CD4-positive, alpha-beta T cell (primary cell): Measurements from ENCODE around the gene AXIN1. TPM values are rescaled to one million over a fixed set of nuclear protein-coding genes. Genes with fewer than 3 reads are reported as not detected.

ENCODE experiments used
- ATAC-seq: fragments of 200-7000 bp; cut with Tn5 transposase; one replicate; pipeline ENCODE4 v1.10.0; 2022; ENCODE audit warnings: mild to moderate bottlenecking; ENCODE audit not compliant: poor library complexity
- CTCF ChIA-PET: fragments of 350-600 bp; sonication (Branson Sonifier 250); formaldehyde crosslinking; loops from one replicate; lab custom pipeline; 2021; ENCODE audit warnings: antibody characterized with exemption, inconsistent platforms; lab: Charles Lee
- POLR2A ChIA-PET: fragments of 350-600 bp; sonication (Branson Sonifier 250); formaldehyde crosslinking; loops from one replicate; lab custom pipeline; 2021; ENCODE audit warnings: antibody characterized with exemption, inconsistent platforms; lab: Charles Lee
- DNase-seq, 14 experiments: peaks; one replicate each; pipeline ENCODE4 v3.0.0-alpha.2; 2013 to 2020; ENCODE audit warnings: mixed read lengths in 2 of 14
- H3K27ac ChIP-seq, 2 donors: one replicate each; pipeline versions ENCODE4 v1.5.1 to v1.7.0; 2013; ENCODE audit warnings: low read length in 2 of 2, low read depth in 1 of 2, mild to moderate bottlenecking in 1 of 2
- H3K27me3 ChIP-seq, 2 experiments: 1 replicate in 1 of 2; 2 replicates in 1 of 2; pipeline versions ENCODE4 v1.6.1 to v1.7.0; 2013; ENCODE audit warnings: low read length in 2 of 2, control low read depth in 1 of 2, mild to moderate bottlenecking in 1 of 2, moderate library complexity in 1 of 2; ENCODE audit not compliant: insufficient read depth in 2 of 2, control insufficient read depth in 1 of 2
- H3K36me3 ChIP-seq: one replicate; pipeline ENCODE4 v1.6.1; 2013; ENCODE audit warnings: low read length, control low read depth; ENCODE audit not compliant: insufficient read depth
- H3K4me1 ChIP-seq: one replicate; pipeline ENCODE4 v1.6.1; 2013; ENCODE audit warnings: low read length, control low read depth; ENCODE audit not compliant: insufficient read depth
- H3K4me3 ChIP-seq: one replicate; pipeline ENCODE4 v1.5.1; 2013; ENCODE audit warnings: mild to moderate bottlenecking, low read length, moderate library complexity
- H3K9me3 ChIP-seq, 2 experiments: 1 replicate in 1 of 2; 2 replicates in 1 of 2; pipeline versions ENCODE4 v1.6.1 to v1.7.0; 2013; ENCODE audit warnings: low read length in 2 of 2, mild to moderate bottlenecking in 2 of 2, control low read depth in 1 of 2, moderate library complexity in 1 of 2; ENCODE audit not compliant: control insufficient read depth in 1 of 2, insufficient read depth in 1 of 2
- H3K27ac Mint-ChIP-seq: one replicate; pipeline ENCODE4 v1.8.0; 2020; ENCODE audit warnings: mixed read lengths
- H3K27me3 Mint-ChIP-seq: one replicate; pipeline ENCODE4 v1.8.0; 2021; ENCODE audit warnings: mixed read lengths
- H3K36me3 Mint-ChIP-seq: one replicate; pipeline ENCODE4 v1.8.0; 2021; ENCODE audit warnings: low read depth, mixed read lengths
- H3K4me1 Mint-ChIP-seq: one replicate; pipeline ENCODE4 v1.8.0; 2021; ENCODE audit warnings: low read depth, mixed read lengths
- H3K4me3 Mint-ChIP-seq: one replicate; pipeline ENCODE4 v1.8.0; 2020; ENCODE audit warnings: mild to moderate bottlenecking, mixed read lengths
- H3K9me3 Mint-ChIP-seq: one replicate; pipeline ENCODE4 v1.8.0; 2020; ENCODE audit warnings: mixed read lengths
- intact Hi-C, 2 experiments: fragments of 100-400 bp; cut with DNase I in 1 of 2; cut with micrococcal nuclease in 1 of 2; formaldehyde crosslinking; loops; one replicate each; pipeline versions ENCODE4 v1.15.1 to v1.9.0; 2023 to 2025; cut with DNase I, micrococcal nuclease
- total RNA-seq, 174 experiments: library from RNA in 2 of 174; stranded (reverse) in 2 of 174; gene quantifications; one replicate each; pipeline ENCODE4 v1.2.3 and lab custom pipeline; 2021 to 2026
- TF ChIP-seq, protein P1 (sequence below): fragments of 200-600 bp; IDR thresholded peaks from one replicate; pipeline ENCODE4 v1.8.0; 2022; ENCODE audit warnings: antibody characterized with exemption, mild to moderate bottlenecking

Gene AXIN1
- total RNA-seq, 2 experiments from 2014 or later: 24.7 to 26.3 TPM

DNA sequence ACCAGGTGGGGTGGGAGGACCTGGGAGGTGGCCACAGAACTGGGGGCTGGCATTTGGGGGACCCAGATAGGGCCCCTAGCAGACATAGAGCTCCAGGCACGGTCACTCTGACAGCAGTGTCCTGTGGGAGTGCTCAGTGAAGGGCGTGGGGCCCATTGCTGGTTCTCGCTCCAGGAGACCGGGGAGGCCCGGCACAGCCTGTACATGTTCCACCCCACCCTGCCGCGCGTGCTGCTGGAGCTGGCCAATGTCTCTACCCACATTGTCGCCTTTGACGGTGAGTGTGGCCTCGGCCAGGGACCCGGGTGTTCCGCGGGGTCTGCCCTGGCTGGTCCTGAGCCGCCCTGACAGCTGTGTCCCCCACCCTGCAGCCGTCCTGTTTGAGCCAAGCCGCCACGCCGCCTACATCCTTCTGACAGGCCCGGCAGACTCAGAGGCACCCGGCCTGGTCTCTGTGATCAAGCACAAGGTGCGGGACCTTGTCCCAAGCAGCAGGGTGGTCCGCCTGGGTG is 88.0 kb downstream of the AXIN1 start:
- Histone ChIP-seq H3K9me3 (no peaks in the 10 kb centered on the region), H3K36me3 (peaks cover 26% of the 10 kb centered on the region), H3K27ac (no peak overlapping the region), H3K27me3 (no peaks in the 10 kb centered on the region), H3K4me1 (peaks cover 7% of the 10 kb centered on the region), H3K4me3 (no peak overlapping the region)
- no peaks in the 10 kb centered on the region for H3K4me1 Mint-ChIP-seq
- no peak overlapping the region for H3K4me3 Mint-ChIP-seq
- no peak overlapping the region for H3K27ac Mint-ChIP-seq
- TF ChIP-seq, protein P1, sequence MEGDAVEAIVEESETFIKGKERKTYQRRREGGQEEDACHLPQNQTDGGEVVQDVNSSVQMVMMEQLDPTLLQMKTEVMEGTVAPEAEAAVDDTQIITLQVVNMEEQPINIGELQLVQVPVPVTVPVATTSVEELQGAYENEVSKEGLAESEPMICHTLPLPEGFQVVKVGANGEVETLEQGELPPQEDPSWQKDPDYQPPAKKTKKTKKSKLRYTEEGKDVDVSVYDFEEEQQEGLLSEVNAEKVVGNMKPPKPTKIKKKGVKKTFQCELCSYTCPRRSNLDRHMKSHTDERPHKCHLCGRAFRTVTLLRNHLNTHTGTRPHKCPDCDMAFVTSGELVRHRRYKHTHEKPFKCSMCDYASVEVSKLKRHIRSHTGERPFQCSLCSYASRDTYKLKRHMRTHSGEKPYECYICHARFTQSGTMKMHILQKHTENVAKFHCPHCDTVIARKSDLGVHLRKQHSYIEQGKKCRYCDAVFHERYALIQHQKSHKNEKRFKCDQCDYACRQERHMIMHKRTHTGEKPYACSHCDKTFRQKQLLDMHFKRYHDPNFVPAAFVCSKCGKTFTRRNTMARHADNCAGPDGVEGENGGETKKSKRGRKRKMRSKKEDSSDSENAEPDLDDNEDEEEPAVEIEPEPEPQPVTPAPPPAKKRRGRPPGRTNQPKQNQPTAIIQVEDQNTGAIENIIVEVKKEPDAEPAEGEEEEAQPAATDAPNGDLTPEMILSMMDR: no peak
- DNase-seq: peak in 1 of 14 experiments; percentile 12
- CTCF ChIA-PET: no interaction called here
- H3K36me3 Mint-ChIP-seq: peaks cover 32% of the 10 kb centered on the region
- intact Hi-C loops: no loop called here
- POLR2A ChIA-PET: no interaction called here
- H3K27me3 Mint-ChIP-seq: no peaks in the 10 kb centered on the region
- ATAC-seq: no peak
- no peaks in the 10 kb centered on the region for H3K9me3 Mint-ChIP-seq

DNA sequence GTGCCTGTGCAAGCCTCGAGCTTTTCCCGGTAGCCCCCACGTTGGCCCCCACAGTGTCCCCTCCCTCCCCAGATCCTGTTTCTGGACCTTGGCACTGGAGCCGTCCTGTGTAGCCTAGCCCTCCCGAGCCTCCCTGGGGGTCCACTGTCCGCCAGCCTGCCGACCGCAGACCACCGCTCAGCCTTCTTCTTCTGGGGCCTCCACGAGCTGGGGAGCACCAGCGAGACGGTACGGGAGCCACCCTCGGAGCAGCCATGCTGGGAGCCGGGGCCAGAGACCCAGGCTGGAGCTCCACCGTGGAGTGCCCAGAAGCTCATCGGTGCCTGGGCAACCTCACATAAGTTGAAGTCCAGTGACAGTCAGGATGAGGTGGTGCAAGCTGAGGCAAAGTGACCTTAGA is 88.6 kb downstream of the AXIN1 start:
- Histone ChIP-seq H3K9me3 (no peaks in the 10 kb centered on the region), H3K36me3 (peaks cover 26% of the 10 kb centered on the region), H3K27ac (no peak overlapping the region), H3K27me3 (no peaks in the 10 kb centered on the region), H3K4me1 (peaks cover 7% of the 10 kb centered on the region), H3K4me3 (no peak overlapping the region)
- DNase-seq (peak in 1 of 14 experiments; percentile 9), ATAC-seq (no peak)
- intact Hi-C loops: no loop called here
- Mint-ChIP-seq H3K27ac (no peak overlapping the region), H3K4me1 (no peaks in the 10 kb centered on the region), H3K27me3 (no peaks in the 10 kb centered on the region), H3K36me3 (peaks cover 38% of the 10 kb centered on the region), H3K9me3 (no peaks in the 10 kb centered on the region), H3K4me3 (no peak overlapping the region)
- POLR2A ChIA-PET: no interaction called here
- TF ChIP-seq, protein P1: no peak
- CTCF ChIA-PET: no interaction called here

DNA sequence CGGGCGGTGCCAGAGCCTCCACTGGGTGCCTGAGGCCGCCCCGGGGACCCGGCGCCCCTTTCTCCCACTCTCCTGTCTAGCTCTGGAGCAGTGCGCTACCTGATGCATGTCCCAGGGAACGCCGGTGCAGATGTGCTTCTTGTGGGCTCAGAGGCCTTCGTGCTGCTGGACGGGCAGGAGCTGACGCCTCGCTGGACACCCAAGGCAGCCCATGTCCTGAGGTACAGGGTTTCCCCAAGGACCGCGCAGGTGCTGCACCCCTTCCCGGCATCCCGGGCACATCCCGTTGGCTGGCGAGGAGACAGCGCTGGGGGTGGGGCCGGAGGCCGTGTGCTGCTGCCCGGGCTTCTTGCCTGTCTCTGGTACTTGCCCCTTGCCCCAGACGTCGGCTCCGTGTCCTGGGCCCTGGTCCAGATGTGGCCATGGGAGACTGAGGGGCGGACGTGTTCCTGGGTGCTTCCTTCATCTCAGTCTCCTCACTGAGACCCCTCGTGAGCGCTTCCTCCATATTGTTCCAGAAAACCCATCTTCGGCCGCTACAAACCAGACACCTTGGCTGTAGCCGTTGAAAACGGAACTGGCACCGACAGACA is 89.2 kb downstream of the AXIN1 start:
- Histone ChIP-seq H3K27me3 (no peaks in the 10 kb centered on the region), H3K36me3 (peaks cover 26% of the 10 kb centered on the region), H3K9me3 (no peaks in the 10 kb centered on the region), H3K4me3 (no peak overlapping the region), H3K27ac (no peak overlapping the region), H3K4me1 (peaks cover 7% of the 10 kb centered on the region)
- Mint-ChIP-seq H3K9me3 (no peaks in the 10 kb centered on the region), H3K4me3 (no peak overlapping the region), H3K27ac (no peak overlapping the region), H3K4me1 (no peaks in the 10 kb centered on the region), H3K36me3 (peaks cover 38% of the 10 kb centered on the region), H3K27me3 (no peaks in the 10 kb centered on the region)
- intact Hi-C loops: no loop called here
- POLR2A ChIA-PET: no interaction called here
- ATAC-seq: no peak
- peak in 1 of 14 experiments; percentile 15 for DNase-seq
- TF ChIP-seq, protein P1: no peak
- CTCF ChIA-PET: no interaction called here
